HG03342 (cell line): ENCODE data around the gene RBM38.

Experiments used
- ATAC-seq: cut with Tn5 transposase; IDR thresholded peaks from one replicate; pipeline ENCODE4 v1.9.1; 2021; ENCODE audit warnings: mild to moderate bottlenecking, moderate library complexity; ENCODE audit not compliant: unreplicated experiment

RBM38 gene

DNA sequence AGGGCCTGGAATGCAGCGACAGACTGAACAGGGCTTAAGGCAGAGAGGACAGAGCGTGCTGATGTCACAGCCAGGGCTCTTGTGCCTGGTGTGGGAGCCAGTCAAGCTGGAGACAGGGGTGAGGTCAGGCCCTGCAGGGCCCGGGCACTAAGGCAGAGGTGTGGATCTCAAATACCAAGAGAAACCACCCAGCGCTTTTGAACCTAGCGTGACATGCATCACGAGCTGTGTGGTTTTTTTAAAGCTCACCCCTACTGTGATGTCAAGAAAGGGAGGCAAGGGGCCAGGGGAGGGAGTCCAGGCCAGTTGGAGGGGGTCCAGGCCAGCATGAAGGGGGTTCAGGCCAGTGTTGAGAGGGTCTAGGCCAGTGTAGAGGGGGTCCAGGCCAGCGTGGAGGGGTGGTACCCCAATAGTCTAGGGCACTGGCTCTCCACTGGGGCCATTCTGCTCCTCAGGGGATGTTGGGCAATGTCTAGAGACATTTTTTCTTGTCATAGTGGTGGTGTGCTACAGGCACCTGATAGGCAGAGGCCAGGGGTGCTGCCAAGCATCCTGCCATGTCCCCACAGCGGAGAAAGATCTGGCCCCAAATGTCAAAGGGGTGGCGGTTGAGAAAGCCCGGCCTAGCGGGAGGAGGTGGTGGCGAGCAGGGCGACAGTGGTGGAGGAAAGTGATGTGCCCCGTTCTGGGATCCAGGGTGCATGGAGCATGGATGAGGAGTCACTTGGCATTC is 42.6 kb downstream of the RBM38 start:
- no peak for ATAC-seq

DNA sequence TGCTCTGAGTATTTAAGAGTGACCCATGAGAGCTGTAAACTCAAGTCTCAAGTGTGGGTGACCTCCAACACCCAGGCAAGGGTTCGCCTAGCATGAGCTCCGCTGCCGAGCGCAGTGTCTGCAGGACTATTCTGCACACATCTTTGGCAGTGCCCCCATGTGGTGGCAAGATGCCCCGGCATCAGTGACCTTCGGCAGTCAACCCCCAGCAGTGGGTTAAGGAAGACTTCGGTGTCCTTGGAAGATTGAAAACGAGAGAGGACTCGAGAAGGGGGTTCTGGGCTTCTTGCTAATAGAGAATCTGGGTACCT is 43.1 kb downstream of the RBM38 start:
- no peak for ATAC-seq

DNA sequence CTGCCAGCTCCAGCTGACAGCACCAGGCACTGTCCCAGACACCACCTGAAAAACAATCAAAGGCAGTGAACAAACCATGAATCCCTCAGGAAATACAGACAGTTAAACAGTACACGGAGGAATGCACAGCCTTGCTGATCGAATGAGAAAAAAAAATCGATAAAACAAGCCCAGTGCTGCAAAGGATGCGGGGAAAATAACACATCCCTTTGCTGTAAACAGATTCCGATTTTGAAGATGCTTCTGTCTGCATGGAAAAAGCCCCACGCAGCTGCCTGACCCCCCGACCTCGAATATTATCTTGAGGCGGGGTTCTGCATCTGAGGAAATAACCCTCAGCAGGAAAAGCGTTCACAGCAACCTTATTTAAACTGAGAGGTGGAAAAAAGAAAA is 43.9 kb downstream of the RBM38 start:
- ATAC-seq, result no peak

DNA sequence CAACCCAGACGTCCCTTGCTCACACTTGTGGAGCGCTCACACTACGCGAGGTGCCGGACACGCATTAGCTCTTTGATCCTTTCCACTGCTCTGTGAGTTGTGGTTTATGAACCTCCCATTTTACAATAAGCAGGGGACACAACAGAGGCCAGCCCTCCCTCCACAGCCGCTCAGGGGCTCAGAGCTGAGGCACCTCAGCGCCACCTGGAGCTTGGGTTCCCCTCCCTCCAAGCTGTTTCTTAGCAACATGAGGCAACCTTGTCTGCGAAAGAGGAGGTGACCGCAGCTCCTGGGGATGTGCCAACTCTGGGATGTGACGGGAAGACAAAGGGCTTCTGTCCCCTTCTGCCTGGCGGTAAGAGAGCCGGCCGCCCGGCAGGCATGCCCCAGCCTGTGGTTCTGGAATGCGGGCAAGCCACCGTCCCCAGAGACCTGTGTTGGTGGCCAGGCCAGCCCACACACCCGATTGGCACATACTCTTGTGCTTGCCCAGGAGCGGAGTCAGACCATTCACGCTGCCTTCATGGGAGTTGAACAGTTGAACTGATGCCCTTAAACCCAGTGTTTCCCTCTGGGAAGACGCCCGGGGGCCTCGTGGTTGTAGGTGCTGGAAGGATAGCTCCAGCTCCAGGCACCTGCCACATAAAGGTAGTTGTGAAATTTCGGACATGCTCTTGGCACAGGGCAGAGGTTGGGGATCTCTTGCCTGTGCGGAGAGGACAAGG is 44.5 kb downstream of the RBM38 start:
- no peak for ATAC-seq

DNA sequence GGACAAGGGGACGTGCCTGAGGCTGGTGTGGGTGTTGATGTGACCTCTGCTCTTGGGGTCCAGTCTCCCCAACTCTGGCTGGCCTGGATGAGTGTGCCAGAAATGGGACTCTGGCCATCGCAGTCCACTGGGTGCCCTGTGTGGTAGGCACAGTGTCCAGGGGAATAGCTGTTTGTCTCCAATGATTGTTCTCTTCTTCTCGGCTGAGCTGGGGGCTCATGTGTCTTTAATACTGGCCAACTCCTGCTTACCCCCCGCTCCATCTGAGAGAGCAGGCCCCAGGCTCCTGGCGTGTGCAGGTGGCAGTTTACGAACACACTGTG is 45.0 kb downstream of the RBM38 start:
- no peak for ATAC-seq

DNA sequence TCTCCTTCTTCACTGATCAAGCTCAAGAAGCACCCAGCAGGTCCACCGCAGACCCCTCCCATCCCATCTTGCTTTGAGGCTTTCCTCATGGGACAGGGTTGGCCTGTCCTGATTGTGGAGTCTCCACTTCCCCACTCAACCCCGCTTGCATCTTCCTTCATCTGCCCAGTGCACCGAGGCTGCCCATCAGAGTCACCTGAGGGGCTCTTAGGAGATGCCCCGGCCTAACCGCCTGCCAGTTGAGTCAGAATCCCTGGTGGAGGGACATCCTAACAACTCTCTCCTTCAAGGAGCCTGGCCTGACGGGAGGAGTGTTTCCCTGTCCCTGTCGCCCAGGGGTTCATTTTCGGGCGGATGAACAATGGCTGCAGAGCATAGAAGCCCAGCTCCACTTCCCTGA is 46.1 kb downstream of the RBM38 start:
- ATAC-seq, result no peak

DNA sequence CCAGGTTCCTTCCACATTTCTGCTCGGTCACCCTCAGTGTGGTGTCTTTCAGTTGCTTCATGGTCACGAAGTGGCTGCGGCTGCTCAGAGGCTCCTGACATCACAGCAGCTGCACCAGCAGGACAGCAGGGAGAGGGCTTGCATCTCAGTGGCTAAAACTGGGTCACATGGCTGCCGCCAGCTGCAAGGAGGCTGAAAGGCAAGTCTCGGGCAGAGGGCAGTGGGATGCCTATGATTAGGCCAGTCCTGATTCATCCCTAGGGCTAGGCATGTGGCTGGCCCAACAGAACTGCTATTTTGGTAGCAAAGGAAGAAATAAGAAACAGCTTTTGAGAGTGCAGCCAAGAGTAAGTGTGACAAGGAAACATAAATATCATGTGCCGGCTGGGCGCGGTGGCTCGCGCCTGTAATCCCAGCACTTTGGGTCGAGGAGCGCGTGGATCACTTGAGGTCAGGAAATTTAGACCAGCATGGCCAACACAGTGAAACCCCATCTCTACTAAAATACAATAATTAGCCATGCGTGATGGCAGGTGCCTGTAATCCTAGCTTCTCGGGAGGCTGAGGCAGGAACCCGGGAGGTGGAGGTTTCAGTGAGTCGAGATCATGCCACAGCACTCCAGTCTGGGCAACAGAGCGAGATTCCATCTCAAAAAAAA is 46.6 kb downstream of the RBM38 start:
- ATAC-seq, result no peak

DNA sequence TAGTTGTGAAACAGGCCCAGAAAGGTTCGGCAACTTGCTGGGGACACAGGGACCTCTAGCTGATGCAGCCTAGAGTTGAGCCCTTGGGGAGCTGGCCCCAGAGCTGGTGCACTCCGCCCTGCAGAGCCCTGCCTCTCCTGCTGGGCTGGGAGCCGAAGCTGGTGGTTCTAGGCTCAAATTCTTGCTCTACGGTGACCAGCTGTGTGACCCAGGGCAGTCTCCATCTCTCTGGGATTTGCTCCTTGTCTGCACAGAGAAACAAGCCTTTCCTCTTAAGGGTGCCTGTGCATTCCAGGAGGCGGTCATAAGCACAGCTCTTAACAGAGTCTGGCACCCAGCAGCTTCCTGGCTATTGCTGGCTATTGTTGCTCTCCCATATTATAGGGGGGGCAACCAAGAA is 47.4 kb downstream of the RBM38 start:
- ATAC-seq, result no peak

DNA sequence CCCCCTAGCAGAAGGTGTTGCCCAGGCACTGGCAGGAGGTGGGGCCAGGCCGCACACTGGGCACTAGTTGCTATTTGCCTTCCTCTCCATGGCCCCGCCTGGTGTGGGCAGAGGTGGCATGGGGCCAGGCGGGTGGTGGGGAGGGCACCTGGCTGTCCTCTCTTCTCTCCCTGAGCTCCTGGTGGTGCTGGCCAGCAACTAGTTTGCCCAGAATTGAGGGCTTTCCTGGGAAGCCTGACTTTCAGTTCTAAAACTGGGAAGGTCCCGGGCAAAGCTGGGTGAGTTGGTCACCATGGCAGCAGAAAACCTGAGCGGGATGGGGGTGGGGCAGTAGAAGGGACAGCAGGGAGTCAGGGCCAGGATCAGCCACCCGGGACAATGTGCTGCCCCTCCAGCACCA is 48.2 kb downstream of the RBM38 start:
- no peak for ATAC-seq

DNA sequence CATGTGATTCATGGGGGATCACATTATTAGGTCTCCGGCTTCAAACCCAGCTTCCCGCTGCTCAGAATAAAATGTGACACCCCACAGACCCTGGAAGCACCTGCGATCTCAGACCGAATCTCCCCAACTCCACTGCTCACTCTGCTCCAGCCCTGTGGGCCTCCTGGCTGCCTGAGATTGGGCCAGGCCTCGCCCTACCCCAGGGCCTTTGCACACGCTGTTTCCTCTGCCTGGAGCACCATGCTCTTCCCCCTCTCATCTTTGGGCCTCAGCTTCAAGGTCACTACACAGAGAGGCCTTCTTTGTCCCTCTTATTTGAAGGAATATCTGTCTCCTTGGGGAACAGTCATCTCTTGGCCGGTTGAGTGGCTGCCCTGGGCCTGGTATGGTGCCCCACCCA is 48.8 kb downstream of the RBM38 start:
- ATAC-seq, result no peak

DNA sequence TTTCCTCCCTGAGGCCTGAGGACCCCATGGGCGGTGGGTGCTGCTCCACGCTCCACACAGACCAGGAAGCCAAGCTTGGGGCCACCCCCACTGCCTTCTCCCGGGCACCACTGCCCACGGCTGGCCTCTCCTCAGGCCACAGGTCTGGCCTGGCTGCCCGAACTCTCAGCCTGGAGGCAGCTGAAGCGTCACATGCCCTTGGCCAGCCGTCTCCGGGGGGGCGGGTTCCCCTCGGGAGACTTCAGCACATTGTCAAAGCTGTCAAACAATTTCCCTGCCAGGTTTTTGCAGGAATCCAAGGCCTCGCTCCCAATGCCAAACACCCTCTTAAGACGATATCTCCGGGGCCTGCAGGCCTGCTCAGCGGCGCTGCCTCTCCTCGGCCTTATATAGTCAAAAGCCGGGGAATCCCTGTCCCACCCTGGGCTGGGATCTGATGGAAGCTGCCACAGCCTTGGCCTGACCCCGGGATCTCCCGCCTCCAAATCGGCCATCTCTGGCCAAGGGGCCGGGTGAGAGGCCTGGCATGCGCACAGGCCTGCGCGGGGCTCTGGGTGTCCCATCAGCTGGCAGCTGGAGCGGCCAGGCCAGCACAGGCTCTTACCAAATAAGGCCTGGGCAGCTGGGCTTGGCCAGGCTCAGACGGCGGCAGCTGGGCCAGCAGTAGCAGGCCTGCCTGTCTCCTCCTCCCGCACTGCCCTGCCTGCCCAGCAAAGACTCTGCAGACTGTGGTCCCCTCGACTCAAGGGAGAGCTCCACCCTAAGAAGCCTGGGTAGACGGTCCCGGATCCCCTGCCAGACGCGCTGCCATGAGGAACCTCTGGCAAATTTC is 49.7 kb downstream of the RBM38 start:
- ATAC-seq, result no peak

DNA sequence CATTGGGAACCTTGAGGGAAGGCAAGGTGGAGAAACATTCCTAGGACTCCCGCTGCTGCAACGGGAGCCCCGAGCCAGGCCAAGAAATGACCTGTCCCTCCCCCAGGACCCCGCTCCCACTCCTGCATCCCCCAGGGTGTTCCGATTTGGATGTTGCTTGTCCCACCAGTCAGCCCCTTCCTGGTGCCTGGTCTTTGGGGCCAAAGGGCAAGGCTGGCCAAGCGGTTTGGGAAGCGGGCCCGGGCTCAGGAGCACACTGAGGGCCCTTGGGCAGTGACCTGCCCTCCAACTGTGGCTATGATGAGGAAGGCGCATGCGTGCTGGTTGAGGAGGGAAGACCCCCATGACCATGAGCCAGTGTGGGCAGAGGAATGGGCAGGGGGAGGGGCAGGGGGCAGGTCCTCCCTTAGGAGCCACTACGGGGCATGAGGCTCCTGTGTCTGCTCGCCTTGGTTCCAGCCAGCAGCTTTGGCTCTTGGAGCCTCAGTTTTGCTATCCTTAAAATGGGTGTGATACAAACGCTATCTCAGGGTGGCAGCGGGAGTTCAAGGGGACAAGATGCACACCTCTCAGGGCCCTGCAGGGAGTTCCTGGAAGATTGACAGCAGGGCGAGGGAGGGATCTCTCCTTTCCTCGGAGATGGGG is 50.4 kb downstream of the RBM38 start:
- no peak for ATAC-seq

DNA sequence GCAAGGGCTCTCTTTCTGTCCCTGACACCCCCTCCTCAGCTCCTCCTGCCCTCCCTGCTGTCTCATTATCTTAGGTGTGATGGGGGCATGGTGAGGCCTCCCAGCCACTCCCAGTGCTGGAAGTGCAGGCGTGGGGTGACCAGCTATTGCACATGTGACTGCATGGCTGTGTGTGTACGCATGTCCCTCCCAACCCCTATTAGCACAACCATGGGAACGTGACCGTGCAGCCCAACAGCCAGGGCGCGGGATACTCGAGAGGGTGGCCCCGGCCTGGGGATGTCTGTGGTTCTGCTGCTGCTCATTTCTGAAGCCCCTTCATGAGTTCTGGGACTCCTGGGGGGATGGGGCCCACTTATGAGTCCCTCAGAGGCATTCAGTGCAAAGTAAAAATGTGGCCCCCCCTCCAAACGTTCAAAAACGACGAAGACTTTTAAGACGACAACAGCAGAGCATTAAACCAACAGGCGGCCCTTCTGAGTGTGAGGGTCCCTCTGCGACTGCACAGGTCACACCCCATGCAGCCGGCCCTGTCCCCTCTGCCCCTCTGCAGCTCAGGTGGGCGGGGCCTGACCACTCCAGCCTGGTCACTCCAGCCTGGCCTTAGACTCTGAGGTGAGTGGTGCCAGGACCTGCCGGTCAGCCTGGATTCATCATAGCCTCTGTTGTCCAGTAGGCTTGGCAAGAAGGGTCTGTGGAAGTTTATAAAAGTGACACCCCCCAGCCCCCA is 51.1 kb downstream of the RBM38 start:
- ATAC-seq, result no peak

DNA sequence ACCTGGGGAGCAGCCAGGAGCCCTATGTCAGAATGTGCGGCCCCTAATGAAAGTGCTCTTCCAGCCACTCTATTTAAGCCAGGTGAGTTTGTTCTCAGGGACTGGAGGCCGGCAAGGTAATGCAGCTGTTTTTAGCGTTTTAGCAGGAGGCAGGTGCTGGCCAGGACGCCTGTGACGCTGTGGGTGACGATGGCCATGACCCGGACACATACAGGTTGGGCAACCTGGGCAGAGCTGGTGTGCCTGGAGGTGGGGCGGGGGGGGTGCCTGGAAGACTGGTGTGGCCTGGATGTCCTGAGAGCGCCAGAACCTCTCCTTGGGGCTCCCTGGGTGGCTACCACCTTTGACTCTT is 51.7 kb downstream of the RBM38 start:
- no peak for ATAC-seq

DNA sequence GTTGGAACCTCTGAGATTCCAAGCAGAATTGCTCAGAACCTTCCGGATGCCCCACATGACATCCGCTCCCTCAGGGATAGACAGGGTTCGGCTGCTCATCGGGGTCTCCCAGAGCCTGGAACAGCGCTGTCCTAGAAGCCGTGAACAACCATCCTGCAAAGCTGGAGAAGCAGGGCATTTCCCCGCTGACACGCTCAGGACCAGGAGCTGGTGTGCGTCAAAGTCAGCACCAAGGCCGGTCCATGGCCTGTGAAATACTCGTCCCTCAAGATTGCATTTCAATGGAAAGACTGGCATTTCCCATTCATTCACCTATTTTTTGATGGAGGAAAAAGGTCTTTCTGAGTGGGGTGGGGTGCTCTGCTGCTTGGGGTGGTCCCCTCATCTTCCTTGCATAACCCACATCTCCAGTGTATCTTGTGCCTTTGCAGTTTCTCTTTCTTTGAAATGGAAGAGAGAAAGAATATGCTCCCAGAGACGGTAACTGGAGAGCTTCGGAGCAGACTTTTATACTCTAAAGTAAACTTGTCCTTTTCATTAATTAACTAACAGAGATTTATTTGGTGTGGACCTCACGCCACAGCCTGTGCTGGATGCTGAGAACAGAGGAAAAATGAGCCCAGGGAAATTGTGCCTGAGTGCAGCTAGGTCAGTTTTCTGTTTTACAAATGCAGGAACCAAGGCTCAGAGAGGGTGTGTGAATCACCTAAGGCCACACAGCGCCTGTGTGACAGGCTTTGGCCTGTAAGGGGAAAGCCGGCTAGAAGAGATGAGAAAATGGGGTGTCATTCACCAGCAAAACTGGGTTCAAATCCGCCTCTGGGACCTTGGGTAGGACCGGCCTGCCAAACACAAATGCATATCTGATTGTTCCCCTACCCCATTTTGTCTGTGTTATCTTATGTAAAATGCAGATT is 52.4 kb downstream of the RBM38 start:
- no peak for ATAC-seq

DNA sequence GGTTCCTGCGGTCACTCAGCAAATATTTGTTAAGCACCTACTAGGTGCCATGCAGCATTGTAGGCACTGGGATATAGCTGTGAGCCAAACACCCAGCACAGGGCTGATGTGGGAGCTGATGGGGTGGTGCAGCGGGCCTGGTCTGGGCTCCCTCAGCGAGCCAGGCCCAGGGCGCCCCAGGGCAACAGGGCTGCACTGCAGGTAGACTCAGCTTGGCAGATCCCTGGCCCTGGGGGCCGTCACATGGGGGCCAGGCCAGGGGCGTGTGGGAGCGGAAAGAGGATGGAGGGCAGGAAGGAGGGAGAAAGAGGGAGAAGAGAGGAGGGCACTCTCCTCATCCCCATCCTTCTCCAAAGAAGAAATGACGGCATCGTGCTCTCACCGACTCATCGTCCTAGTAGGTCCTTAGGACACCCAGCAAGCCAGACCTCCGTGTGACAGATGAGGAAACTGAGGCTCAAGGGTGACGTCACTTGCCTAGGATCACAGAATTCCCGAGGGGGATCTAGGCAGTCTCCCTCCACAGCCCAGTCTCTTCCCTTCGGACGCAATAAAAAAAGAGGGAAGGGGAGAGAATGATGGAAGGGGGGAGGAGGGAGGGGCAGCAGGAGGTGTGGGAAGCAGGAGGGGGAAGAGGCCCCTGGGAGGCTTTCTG is 53.3 kb downstream of the RBM38 start:
- no peak for ATAC-seq

DNA sequence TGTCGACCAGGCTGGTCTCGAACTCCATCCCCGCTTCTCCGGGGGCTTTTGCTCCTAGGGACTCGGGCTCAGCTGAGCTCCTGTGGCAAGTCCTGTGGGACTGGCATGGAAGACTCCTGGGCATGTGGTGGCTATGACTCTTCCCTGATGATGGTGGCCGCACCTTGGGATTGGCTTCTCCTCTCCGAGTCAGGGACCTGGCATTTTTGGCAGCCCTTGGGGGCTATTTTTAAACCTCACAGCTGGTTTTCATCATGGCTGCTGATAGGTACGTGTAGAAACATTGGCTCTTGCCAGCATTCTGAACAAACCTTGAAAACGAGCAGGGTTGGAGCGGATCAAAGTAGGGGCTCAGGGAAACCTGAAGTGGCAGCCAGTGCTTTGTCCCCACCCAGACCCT is 54.1 kb downstream of the RBM38 start:
- ATAC-seq, result no peak

DNA sequence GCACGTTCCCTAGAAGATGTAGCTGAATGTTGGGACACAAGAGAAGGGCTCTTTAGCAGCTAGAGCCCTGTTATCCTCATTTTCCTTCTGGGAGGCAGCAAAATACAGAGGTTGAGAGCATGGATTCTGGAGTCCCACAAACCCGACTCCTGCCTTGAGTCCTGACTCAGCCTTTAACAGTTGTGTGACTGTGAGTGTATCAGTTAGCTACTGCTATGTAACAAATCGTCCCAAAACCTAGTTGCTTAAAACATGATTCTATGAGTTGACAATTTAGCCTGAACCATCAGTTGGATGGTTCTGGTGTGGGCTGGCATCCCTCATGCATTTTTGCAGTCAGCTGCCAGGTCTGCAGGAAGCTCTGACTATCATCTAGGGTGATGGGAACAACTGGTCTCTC is 54.6 kb downstream of the RBM38 start:
- ATAC-seq, result no peak

DNA sequence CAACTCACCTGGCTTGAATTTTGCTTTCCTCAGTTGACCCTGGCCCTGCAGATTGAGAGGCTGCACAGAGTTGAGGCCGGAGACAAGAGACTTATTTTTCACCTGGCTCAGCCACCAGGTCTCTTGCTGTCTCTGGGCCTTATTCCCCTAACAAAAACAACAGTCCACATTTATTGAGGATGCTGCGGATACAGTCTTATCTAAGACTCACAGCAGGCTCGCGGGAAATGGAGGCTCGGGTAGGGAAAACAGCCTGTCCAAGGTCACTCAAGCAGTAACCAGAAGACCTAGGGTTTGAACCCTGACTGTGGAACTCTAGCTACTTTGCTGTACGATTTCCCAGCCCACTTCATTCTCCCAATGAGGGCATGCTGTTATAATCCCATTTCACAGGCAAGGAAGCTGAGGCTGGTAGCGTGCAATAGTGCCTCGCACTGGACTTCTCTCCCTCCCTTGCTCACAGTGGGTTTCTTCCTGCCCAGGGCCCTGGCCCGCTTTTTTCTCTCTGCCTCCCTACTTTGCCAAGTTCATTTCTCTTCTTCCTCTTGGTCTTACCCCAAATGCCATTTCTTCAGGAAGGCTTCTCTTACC is 57.7 kb downstream of the RBM38 start:
- ATAC-seq, result no peak
